SK-N-SH (cell line): ENCODE data around the gene ULK3.

Experiments
- EP300 ChIP-seq, 2 experiments: IDR thresholded peaks; 2 replicates each; pipeline versions ENCODE4 v1.4.0 to v1.6.1; 2012; ENCODE audit warnings: borderline replicate concordance in 1 of 2, low read depth in 1 of 2, low read length in 1 of 2
- POLR2AphosphoS5 ChIP-seq: IDR thresholded peaks from 2 replicates; pipeline ENCODE4 v1.6.1; 2012; ENCODE audit warnings: low read depth, low read length

GRCh38 chr15:74851960-74852359 lies 9.0 kb upstream of the ULK3 start:
- TF ChIP-seq POLR2AphosphoS5 = no peak
- no peak for TF ChIP-seq EP300 (IDR thresholded peaks at IDR 0.05; ENCODE audit: borderline replicate concordance in 1 of 2, low read depth in 1 of 2, low read length in 1 of 2)
